ENCODE measurements around the gene CLEC19A. TPM values are rescaled to one million over a fixed set of nuclear protein-coding genes. Genes with fewer than 3 reads are reported as not detected.

Gene CLEC19A
- total RNA-seq, 2 donors from 2014 or later, result not detected

GRCh38 chr16:19301931-19302330 lies 16.4 kb downstream of the CLEC19A start:
- Histone ChIP-seq H3K36me3 (no peaks in the 10 kb centered on the region), H3K27me3 (no peaks in the 10 kb centered on the region), H3K4me3 (no peak overlapping the region), H3K4me1 (no peaks in the 10 kb centered on the region), H3K9me3 (no peaks in the 10 kb centered on the region), H3K27ac (no peak overlapping the region)
- TF ChIP-seq, protein P1, sequence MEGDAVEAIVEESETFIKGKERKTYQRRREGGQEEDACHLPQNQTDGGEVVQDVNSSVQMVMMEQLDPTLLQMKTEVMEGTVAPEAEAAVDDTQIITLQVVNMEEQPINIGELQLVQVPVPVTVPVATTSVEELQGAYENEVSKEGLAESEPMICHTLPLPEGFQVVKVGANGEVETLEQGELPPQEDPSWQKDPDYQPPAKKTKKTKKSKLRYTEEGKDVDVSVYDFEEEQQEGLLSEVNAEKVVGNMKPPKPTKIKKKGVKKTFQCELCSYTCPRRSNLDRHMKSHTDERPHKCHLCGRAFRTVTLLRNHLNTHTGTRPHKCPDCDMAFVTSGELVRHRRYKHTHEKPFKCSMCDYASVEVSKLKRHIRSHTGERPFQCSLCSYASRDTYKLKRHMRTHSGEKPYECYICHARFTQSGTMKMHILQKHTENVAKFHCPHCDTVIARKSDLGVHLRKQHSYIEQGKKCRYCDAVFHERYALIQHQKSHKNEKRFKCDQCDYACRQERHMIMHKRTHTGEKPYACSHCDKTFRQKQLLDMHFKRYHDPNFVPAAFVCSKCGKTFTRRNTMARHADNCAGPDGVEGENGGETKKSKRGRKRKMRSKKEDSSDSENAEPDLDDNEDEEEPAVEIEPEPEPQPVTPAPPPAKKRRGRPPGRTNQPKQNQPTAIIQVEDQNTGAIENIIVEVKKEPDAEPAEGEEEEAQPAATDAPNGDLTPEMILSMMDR (IDR thresholded peaks at IDR 0.05), result no peak
- no peak for DNase-seq (ENCODE audit: low spot score)

GRCh38 chr16:19304750-19305149 lies 19.2 kb downstream of the CLEC19A start:
- no peaks in the 10 kb centered on the region for H3K4me1 ChIP-seq
- no peaks in the 10 kb centered on the region for H3K27me3 ChIP-seq
- DNase-seq (ENCODE audit: low spot score), result no peak
- H3K9me3 ChIP-seq, result no peaks in the 10 kb centered on the region
- no peaks in the 10 kb centered on the region for H3K36me3 ChIP-seq
- TF ChIP-seq, protein P1 (IDR thresholded peaks at IDR 0.05), result no peak
- H3K4me3 ChIP-seq, result no peak overlapping the region
- H3K27ac ChIP-seq, result no peak overlapping the region

GRCh38 chr16:19305443-19305842 lies 19.9 kb downstream of the CLEC19A start:
- Histone ChIP-seq H3K4me3 (no peak overlapping the region), H3K36me3 (no peaks in the 10 kb centered on the region), H3K27ac (no peak overlapping the region), H3K9me3 (no peaks in the 10 kb centered on the region), H3K27me3 (no peaks in the 10 kb centered on the region), H3K4me1 (no peaks in the 10 kb centered on the region)
- no peak for DNase-seq (ENCODE audit: low spot score)
- TF ChIP-seq, protein P1 (IDR thresholded peaks at IDR 0.05), result no peak

GRCh38 chr16:19307587-19308241 lies 22.2 kb downstream of the CLEC19A start:
- H3K4me1 ChIP-seq, result no peaks in the 10 kb centered on the region

DNA sequence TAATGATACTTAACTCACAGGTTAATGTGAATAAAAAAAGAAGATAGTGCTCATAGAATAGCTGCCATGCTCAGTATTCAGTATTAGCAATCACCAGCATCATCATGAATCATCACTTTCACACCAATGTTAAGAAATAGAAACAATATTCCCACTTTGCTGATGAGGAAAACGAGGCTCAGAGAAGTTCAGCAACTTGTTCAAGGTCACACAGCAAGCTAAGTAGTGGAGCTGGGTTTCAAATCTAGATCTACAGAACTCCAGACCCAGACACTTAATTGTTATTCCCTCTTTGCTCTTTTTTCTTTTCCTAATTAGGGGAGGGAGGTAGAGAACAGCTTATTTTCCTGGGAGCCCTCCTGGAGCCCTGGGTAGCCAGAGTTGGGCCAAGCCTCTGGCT lies 22.9 kb downstream of the CLEC19A start:
- Histone ChIP-seq H3K27me3 (no peaks in the 10 kb centered on the region), H3K9me3 (no peaks in the 10 kb centered on the region), H3K4me1 (no peaks in the 10 kb centered on the region), H3K36me3 (no peaks in the 10 kb centered on the region), H3K27ac (no peak overlapping the region), H3K4me3 (no peak overlapping the region)
- TF ChIP-seq, protein P1 (IDR thresholded peaks at IDR 0.05), result no peak
- no peak for DNase-seq (ENCODE audit: low spot score)

More at GRCh38 chr16:19307587-19308241, 22.2 kb downstream of the CLEC19A start:
- no peaks in the 10 kb centered on the region for H3K36me3 ChIP-seq
- H3K27ac ChIP-seq, result no peak overlapping the region
- H3K27me3 ChIP-seq, result no peaks in the 10 kb centered on the region
- no peaks in the 10 kb centered on the region for H3K9me3 ChIP-seq
- no peak for DNase-seq (ENCODE audit: low spot score)
- TF ChIP-seq, protein P1 (IDR thresholded peaks at IDR 0.05), result no peak
- H3K4me3 ChIP-seq, result no peak overlapping the region

DNA sequence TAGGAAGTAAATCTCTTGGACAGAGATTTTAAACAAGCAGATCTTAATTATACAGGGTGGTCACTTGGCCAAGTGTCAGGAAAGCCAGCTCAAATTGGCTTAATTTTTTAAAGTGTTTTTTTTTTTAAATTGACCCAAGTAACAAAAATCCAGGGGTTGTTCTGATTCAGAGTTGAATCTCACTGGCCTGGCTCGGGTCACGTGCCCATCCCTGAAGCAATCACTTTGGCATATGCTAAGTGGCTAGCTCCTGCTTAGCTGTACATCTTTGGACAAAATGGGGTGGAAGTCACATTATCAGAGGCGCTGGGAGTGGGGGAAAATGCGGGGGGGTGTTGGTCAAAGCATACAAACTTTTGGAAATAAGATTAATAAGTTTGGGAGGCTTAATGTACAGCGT lies 23.6 kb downstream of the CLEC19A start:
- no peak overlapping the region for H3K27ac ChIP-seq
- no peak overlapping the region for H3K4me3 ChIP-seq
- no peaks in the 10 kb centered on the region for H3K27me3 ChIP-seq
- no peaks in the 10 kb centered on the region for H3K4me1 ChIP-seq
- DNase-seq (ENCODE audit: low spot score), result no peak
- TF ChIP-seq, protein P1 (IDR thresholded peaks at IDR 0.05), result no peak
- H3K36me3 ChIP-seq, result no peaks in the 10 kb centered on the region
- no peaks in the 10 kb centered on the region for H3K9me3 ChIP-seq

Data from right atrium auricular region (tissue), 2 donors.